Activated CD4-positive, alpha-beta T cell treated with anti-CD3 and anti-CD28 coated beads, Interleukin-2, amount 50 U/mL, for 16 hours (primary cell): ENCODE data around the gene SLC66A2.
A peak's percentile ranks its signal among the peaks of the same experiment; 100 is the strongest.
"Not testable (repeated sequence)": the region's sequence is repeated elsewhere in the genome, so short reads cannot be mapped to it uniquely, and the experiment has no call there.

Experiments
- DNase-seq: peaks from one replicate; pipeline ENCODE4 v3.0.0-alpha.2; 2020

The SLC66A2 gene

DNA sequence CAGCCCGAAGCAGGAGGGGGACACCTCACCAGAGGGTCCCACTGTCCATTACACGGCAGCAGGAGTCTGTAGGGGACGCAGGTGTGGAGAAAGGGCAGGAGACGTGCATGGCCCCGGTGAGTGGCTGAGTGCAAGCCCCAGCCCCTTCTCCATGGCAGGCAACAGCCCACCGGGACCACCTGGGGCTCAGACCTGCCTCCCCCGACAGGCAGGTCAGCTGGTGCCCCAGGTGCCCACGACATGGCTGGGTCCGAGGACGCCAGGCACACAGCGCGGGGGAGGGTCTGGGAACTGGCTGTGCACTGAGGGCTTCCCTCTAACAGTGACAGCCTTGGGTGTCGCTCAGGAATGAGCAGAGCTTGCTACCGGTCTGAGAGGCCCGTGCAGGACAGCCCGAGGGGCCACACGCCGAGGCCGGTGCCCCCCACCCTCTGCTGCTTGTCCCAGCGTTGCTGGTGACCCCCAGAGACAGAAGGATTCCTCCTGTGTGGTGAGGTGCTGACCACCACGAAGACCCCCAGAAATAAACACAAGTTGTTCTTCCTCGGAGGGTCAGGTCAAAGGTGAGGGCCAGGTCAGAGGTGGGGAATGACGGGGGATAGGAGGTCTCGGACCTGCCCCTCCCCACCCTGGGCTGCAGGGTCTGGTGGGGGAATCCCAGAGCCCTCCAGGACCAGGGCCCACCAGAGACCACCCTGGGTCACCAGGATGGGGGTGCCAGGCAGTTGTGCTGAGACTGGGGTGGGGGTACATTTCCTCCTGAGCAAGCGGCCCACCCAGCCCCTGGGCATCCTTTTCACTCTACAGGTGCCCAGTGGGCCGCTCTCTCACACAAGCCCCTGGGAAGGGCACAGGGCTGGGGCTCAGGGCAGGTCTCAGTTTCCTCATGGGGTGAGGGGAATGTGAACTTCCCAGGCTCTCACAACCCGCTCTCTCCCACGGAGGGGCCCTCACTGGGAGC, 50.6 kb downstream of the SLC66A2 start:
- no peak for DNase-seq

DNA sequence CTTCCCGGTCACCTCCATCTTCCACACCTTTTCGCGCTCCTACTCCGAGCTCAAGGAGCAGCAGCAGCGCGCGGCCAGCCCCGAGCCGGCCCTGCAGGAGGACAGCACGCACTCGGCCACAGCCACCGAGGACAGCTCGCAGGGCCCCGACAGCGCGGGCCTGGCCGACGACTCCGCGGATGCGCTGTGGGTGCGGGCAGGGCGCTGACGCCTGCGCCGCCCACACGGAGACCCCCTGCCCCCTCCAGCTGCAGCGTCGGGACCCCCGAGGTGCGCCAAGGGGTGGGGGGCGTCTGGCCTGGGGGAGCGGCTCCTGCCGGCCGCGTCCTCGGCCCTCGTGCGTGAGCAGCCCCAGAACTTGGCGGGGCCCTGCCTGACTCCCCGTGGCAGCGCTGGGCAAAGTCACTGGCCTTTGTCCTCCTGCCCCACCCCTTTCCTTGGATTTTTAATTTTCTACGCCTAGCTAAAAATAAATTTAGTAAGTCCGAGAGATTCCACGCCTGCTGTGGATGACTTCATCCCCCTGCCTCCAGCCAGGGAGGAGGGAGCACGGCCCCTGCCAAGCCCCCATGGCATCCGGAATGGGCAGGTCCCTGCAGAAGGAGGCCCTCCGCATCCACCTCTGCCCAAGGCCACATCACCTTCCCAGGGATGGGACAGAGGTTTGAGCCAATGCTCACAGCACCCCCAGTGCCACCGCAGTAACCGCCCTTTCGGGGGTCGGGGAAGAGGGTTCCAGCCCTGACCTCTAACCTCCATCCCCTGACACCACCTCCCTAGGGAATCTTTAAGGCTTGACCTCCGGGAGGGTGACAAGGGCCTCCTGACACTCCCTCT, 51.6 kb downstream of the SLC66A2 start:
- DNase-seq = no peak

DNA sequence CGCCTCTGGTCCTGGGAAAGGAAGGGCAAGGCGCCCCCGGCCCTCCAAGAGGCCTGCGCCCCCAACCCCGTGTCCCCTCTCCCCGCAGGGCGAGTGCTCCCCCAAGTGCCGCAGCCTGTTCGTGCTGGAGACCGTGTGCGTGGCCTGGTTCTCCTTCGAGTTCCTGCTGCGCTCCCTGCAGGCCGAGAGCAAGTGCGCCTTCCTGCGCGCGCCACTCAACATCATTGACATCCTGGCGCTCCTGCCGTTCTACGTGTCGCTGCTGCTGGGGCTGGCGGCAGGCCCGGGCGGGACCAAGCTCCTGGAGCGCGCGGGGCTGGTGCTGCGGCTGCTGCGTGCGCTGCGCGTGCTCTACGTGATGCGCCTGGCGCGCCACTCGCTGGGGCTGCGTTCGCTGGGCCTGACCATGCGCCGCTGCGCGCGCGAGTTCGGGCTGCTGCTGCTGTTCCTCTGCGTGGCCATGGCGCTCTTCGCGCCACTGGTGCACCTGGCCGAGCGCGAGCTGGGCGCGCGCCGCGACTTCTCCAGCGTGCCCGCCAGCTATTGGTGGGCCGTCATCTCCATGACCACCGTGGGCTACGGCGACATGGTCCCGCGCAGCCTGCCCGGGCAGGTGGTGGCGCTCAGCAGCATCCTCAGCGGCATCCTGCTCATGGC, 52.4 kb downstream of the SLC66A2 start:
- no peak for DNase-seq

DNA sequence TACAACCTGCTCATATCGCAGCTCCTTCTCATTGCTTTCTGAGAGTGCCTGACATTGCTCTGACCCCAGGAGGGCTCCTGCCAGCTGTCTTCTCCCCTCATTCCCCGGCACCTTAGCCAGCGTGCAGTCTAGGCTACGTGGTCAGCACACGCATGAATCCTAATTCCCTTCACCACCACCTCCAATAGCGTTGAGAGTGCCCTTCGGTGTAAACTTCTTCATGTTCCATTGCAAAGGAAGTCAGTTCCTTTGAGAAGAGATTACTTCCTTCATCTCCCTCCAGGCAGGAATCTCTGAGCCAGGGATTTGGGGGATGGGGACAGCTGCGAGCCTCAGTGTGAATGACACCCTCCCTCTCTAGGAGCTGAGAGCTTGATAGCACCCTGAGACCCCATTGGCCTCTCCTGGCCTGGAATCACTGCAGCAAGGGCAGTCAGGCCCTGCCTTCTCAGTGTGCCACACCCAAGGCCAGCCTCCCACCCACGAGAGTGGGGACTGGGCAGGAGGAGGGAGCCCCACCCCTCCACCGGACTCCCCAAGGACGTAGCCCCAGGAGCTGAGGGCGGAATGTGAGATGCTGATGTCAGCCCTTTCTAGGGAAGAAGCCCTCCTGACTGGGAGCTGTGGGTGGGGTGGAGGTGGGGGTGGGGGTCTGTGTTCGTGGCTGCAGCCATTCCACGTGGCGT, 53.4 kb downstream of the SLC66A2 start:
- DNase-seq = no peak

DNA sequence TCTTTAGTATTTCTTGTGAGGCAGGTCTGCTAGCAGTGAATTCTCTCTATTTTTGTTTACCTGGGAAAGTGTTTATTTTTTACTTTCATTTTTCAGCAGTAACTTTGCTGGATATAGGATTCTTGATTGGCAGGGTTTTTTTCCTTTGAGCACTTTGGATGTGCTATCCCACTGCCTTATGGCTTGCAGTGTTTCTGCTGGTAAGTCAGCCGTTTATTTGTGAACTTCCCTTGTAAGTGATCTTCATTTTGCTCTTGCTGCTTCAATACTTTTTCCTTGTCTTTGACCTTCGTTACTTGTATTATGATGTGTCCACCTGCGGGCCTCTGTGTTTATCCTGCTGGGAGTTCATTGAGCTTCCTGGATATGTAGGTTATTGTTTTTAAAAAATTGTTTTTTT, 54.7 kb downstream of the SLC66A2 start:
- no peak for DNase-seq

DNA sequence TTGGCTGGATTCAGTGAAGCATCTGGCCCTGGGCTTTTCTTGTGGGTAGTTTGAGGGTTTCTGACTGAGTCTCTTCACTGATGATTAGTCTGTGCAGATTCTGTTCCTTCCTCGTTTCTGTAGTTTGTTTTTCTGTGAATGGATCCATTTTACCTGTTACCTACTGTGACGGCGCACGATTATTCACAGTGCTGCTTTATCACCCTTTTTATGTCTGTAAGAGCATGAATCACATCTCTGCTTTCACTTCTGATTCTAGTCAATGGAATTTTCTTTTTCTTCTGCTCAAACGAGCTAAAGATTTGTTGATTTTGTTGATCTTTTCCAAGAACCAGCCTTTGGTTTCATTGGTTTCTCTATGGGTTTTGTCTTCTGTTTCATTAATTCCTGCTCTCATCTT, 60.8 kb downstream of the SLC66A2 start:
- DNase-seq = peak; percentile 56

DNA sequence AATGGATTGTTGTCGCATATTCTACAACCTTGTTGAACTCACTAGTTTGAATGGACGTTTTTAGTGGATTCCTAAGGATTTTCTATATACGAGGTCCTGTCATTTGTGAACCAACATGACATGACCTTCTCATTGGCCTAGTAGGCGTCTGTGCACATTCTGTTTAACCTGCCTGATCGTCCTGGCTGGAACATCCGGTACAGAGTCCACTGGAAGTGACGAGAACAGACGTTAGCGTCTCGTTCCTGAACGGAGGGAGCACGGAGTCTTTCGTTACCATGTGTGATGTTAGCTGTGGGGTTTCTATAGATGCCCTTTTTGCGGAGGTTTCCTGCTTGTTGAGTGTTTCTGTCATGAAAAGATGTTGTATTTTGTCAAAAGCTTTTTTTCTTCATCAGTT, 61.9 kb downstream of the SLC66A2 start:
- no peak for DNase-seq

DNA sequence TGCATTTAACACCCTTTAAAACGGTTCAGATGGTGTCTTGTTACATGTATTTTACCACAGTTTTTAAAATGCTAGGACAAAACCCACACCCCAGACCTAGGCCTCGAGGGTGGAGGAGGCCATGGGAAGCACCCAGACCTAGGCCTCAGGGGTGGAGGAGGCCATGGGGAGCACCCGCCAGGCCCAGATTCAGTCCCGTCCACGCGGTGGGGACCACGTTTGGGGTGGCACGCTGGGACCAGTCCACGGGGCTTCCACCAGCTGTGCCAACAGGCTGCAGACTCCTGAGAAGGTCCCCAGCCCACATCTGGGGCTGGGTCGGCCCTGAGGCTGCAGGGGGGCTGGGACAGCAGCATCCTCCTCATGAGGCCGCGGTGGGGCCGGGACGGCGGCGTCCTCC, 63.4 kb downstream of the SLC66A2 start:
- no peak for DNase-seq

DNA sequence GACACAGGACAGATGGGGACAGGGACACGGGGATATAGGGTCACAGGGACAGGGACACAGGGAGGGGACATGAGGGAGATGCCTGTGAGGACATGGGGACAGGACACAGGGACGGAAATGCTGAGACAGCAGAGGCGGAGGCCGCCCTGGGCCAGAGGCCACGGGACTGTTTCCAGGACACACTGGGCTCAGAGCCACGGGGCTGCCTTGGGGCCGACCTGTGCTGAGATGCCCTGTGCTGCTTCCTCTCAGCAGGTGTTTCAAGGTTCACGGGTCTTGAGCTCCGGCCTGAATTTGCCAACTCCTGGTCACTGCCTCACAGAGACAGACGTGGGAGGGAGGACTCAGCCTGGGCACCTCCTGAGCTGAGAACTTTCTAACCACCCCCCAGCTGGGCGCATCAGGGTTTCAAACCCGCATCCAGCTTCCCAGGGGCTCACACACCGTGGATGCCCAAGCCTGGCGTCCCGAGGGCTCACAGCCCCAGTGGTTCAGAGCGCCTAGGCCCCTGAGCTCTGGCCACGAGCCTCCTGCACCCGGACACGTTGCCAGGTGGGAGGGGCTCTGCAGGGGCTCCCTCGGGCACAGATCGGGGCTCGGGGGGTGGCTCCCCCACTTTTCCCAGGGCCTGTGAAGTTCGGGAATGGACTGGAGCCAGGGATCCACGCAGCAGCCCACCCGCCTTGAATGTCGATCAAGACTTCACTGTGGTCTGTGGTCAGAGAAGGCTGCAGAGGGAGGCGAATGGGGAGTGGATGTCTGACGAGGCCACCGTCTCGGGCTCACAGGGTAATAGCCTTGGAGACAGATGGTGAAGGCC, 64.1 kb downstream of the SLC66A2 start:
- no peak for DNase-seq

DNA sequence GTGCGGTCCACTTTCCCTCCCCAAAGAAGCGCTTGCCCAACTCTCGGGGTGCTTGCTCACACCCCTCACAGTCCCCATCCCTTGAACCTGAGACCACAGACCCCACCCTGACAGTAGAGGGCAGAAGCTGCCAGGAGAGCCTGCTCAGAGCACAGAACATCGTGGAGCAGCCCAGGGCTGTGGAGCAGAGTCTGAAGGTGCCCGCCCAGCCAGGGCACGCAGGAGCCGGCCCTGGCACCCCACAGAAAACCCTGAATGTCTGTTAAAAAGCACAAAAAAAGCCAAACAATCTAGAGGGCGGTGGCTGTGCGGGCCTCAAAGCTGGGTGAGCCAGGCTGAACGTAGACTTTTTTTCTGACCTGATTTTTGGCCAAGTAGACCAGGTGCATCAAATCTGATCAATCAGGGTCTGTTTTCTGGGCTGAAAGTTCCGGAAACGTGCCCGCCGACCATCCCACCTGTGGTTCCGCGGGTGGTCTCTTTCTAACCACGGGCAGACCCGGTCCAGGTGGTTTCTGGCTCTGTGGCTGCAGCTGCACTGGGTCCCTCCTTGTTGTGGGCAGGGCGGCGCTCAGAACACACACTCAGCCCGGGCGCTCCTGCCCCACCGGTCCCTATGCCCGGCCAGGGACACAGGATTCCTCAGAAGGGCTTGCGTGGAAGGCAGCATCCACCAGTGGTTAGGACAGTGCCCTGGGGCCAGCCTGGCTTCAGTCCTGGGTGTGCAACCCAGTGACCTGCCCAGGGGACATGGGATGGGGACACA, 66.3 kb downstream of the SLC66A2 start:
- DNase-seq = no peak

DNA sequence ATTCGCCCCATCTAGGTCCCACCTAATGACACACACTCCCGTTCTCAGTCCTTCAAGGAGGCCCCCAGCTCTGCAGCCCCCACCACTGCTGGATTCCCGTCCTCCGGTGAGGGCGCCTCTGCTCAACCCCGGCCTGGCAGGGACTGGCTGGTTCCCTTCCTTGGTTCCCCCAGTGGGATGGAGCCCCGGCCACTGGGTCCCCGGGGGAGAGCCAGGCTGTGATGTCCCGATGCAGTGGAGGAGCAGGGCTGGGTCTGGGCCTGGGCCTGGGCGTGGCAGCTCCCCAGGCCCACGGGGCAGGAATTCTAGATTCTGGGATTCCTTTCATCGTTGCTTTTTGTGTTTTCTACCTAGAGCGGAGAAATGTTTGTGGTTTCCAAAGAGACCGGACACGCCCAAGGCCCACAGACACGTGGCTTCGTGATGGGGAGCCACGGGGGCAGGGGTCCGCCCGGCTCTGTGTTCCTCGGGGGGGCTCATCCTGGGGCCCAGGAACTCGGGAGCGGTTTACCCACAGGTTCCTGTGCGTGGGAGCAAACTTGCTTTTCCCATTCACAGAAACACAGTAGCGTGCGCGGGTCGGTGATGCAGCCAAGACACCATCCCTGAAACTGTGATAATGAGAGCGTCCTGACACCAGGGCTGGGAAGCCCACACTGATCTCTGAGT, 67.0 kb downstream of the SLC66A2 start:
- no peak for DNase-seq

DNA sequence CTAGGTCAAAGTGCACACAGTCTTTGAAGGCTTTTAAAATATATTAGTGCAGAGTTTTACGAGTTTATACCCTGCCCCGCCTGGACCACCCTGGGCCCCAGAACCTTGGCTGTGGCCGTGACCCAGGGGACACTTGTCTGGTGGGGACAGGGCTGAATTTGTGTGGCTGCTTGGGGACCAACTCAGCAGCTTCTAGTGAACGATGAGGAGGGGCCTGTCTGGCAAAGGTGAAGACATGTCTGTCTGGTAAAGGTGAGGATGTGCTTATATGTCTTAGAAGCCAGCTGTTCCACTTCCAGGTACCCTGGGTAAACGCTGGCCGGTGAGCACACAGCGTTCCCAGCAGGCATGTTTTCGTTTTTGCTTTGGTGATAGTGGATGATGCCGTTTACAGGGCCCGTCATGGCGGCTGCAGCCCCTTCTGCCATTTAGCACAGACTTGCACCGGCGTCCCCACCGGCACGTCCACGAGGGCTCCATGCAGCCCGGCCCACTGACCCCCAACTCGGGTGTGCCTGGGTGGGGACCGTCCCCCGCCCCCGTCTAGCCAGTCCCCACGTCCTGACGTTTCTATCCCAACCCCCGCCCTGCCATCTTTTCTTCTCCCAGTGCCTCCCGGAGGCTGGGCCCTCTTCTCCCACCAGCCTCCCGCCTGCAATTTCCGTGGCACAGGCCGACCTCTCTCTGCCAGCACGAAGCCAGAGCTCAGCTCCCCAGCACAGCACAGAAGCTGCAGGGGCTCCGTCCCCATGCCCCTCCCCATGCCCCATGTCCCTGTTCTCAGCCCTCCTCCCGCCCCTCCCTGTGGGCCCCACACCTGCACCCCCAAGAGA, 67.8 kb downstream of the SLC66A2 start:
- DNase-seq = no peak

DNA sequence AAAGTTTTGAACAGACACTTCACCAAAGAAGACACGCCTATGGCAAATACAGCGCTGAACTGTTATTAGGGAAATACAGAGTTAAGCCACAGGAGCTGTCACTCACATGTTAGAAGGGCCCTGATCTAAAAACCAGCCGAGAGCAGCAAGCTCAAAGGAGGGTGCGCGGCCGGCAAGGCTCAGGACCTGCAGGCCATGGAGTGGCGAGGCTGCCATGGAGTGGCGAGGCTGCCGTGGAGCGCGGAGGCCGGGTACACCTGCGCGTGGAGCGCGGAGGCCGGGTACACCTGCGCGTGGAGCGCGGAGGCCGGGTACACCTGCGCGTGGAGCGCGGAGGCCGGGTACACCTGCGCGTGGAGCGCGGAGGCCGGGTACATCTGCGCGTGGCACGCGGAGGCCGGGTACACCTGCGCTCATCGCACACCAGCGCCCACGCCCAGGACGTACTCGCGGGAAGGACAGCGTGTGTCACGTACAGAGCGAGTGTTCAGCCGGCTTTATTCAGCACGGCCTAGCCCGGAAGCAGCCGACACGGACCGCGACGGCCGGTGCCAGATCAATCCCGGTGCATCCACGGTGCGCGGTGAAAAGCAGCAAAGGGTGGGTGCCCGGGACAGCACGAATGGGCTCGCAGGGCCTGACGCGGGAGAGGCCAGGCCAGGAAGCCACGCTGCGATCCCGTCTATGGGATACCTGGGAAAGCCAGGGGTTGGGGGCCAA, 68.8 kb downstream of the SLC66A2 start:
- DNase-seq = no peak

DNA sequence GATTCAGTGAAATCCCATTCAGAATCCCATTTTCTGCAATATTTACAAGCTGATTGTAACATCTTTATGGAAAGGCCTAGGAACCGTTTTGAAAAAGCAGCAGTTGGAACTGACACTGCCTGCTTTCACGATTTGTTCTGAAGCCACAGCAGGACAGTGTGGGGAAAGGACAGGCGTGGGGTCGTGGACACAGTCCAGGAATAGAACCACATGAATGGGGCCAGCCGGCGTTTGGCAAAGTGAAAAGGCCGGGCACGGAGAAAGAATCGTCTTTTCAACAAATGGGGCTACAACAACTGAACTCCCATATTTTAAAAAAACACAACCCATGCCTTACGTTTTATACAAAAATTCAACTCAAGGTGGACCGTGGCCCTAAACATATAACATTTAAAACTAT, 69.8 kb downstream of the SLC66A2 start:
- DNase-seq = no peak

DNA sequence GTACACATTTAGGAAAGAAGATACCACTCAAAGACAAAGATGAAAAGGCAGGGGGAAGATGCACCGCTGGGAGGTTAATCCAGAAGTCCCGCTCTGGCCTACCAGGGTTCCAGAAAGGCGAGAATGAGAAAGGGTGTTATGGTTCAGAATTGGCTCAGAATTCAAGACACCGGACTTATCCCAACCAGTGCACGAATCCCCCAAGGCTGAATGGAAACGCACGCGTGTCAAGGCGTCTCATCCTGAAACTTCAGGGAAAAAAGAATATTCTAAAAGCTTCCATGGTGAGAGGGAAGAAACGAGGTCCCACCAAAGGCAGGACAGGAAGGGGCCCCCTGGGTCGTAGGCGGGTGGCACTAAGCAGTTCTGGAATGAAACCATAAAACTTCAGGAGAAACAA, 71.9 kb downstream of the SLC66A2 start:
- no peak for DNase-seq

DNA sequence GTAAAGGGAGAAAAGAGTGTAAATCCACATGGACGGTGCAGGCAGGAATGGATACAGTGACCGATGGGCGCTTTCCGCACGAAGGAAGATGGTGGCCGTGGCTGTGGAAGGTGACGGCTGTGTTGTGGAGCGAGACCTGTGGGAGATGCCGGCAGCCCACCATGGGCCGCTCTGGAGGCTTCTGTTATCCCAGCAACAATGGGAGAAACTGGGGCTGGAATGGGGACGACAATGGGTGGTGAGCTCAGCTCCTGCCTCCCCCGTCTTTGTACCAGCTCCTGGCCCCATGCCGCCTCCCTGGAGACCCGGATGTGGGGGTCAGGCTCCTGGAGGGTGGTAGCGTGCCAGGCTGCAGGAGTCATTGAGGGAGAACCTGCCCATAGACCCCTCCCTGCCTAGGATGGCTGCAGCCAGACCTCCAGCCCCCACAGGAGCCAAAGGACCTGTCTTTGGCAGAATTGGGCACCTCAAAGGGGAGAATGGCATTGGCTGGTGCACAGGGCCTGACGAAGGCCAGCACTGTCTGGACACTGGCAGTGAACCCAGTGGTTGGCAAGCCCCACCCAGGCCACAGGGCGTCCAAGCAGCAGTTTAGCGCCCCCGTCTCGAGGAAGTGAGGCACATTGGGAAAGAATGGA, 72.6 kb downstream of the SLC66A2 start:
- no peak for DNase-seq

DNA sequence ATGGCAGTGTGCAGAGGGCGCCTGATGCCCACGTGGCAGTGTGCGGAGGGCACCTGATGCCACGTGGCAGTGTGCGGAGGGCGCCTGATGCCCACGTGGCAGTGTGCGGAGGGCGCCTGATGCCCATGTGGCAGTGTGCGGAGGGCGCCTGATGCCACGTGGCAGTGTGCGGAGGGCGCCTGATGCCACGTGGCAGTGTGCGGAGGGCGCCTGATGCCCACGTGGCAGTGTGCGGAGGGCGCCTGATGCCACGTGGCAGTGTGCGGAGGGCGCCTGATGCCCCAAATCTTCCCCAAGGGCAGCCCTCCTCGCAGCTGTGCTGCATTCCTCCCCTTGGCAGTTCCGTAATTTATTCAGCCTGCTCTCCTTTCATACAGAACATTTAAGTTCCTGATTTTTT, 73.2 kb downstream of the SLC66A2 start:
- DNase-seq = not testable (repeated sequence)
